BJ (cell line): ENCODE measurements around the gene SOD3. TPM values are rescaled to one million over a fixed set of nuclear protein-coding genes. Genes with fewer than 3 reads are reported as not detected.

Experiments used
- CTCF ChIA-PET: fragments of 350-600 bp; formaldehyde crosslinking; extraction: SDS; loops from one replicate; lab custom pipeline; 2021; ENCODE audit warnings: antibody characterized with exemption, inconsistent platforms; lab: Yijun Ruan, JAX
- POLR2A ChIA-PET: fragments of 300-600 bp; sonication (Branson Sonifier 250); formaldehyde crosslinking; extraction: SDS; loops from one replicate; lab custom pipeline; 2021; ENCODE audit warnings: antibody characterized with exemption; lab: Charles Lee
- DNase-seq: peaks from one replicate; pipeline ENCODE4 v3.0.0-alpha.2; 2011; ENCODE audit warnings: low read depth
- H3K27me3 ChIP-seq: 2 replicates; pipeline ENCODE4 v1.6.0; 2011; ENCODE audit warnings: low read length; ENCODE audit not compliant: control insufficient read depth, insufficient read depth
- H3K36me3 ChIP-seq: 2 replicates; pipeline ENCODE4 v1.5.1; 2011; ENCODE audit warnings: low read length; ENCODE audit not compliant: control insufficient read depth, insufficient read depth
- H3K4me3 ChIP-seq: 2 replicates; pipeline ENCODE4 v1.5.1; 2011; ENCODE audit warnings: low read depth, mild to moderate bottlenecking, control low read depth, low read length
- CTCF ChIP-seq: IDR thresholded peaks from 2 replicates; pipeline ENCODE4 v1.5.1; 2011; ENCODE audit warnings: low read depth, mild to moderate bottlenecking, control low read depth, inconsistent platforms, low read length, moderate library complexity; ENCODE audit not compliant: insufficient read depth
- polyA plus RNA-seq: library from polyadenylated mRNA; depleted of rRNA; stranded (reverse); fragments of >200 nt; gene quantifications from 2 replicates; pipeline ENCODE4 v1.2.3, GENCODE V29; 2011

Gene SOD3
- polyA plus RNA-seq, 1 experiment: 25.7 TPM

- Histone ChIP-seq H3K36me3 (no peaks in the 10 kb centered on the region), H3K4me3 (no peak overlapping the region), H3K27me3 (no peaks in the 10 kb centered on the region)
- DNase-seq: no peak
- ChIA-PET CTCF (no interaction called here), POLR2A (no interaction called here)
- no peak for TF ChIP-seq CTCF
Observed at GRCh38 chr4:24777536-24778463, 17.6 kb upstream of the SOD3 start.

- POLR2A ChIA-PET: no interaction called here
- no peak for TF ChIP-seq CTCF
Observed at GRCh38 chr4:24778464-24779225, 16.7 kb upstream of the SOD3 start.

GRCh38 chr4:24780936-24781495, 14.4 kb upstream of the SOD3 start:
- POLR2A ChIA-PET: no interaction called here

More at GRCh38 chr4:24778464-24779225, 16.7 kb upstream of the SOD3 start:
- DNase-seq: peak; percentile 98
- no peak overlapping the region for H3K4me3 ChIP-seq
- CTCF ChIA-PET: interaction anchor here (1.4 kb wide), 1 partner anchor 12 kb away, joined by 3 read pairs; no protein-coding TSS in a partner anchor
- H3K36me3 ChIP-seq: no peaks in the 10 kb centered on the region
- no peaks in the 10 kb centered on the region for H3K27me3 ChIP-seq

GRCh38 chr4:24781999-24782745, 13.2 kb upstream of the SOD3 start:
- TF ChIP-seq CTCF: no peak
- CTCF ChIA-PET: interaction anchor here (1.6 kb wide), 1 partner anchor 12 kb away, joined by 8 read pairs; no protein-coding TSS in a partner anchor
- DNase-seq: no peak
- Histone ChIP-seq H3K36me3 (no peaks in the 10 kb centered on the region), H3K27me3 (no peaks in the 10 kb centered on the region), H3K4me3 (no peak overlapping the region)
- POLR2A ChIA-PET: no interaction called here

More at GRCh38 chr4:24780936-24781495, 14.4 kb upstream of the SOD3 start:
- Histone ChIP-seq H3K36me3 (no peaks in the 10 kb centered on the region), H3K27me3 (no peaks in the 10 kb centered on the region), H3K4me3 (no peak overlapping the region)
- no peak for DNase-seq
- CTCF ChIA-PET: no interaction called here
- TF ChIP-seq CTCF: no peak
